MM.1S (cell line): ENCODE data around the gene IMMP2L.

Experiments used
- DNase-seq: peaks from one replicate; pipeline ENCODE4 v3.0.0-alpha.2; 2015
- H2AFZ ChIP-seq: fragments of 300-600 bp; sonication (generic); 2 replicates; pipeline ENCODE4 v1.6.0; 2016; ENCODE audit warnings: antibody characterized with exemption, low read length
- H3F3A ChIP-seq: fragments of 300-600 bp; sonication (generic); 2 replicates; pipeline ENCODE4 v1.6.1; 2016; ENCODE audit warnings: mild to moderate bottlenecking, antibody characterized with exemption, low read length, moderate library complexity, mixed read lengths; ENCODE audit not compliant: insufficient read depth
- H3K27ac ChIP-seq: fragments of 300-600 bp; sonication (generic); 2 replicates; pipeline ENCODE4 v1.5.1; 2016; ENCODE audit warnings: mild to moderate bottlenecking, low read length
- H3K27me3 ChIP-seq: fragments of 300-600 bp; sonication (generic); replicated peaks from 2 replicates; pipeline ENCODE4 v1.6.0; 2016; ENCODE audit warnings: low read length; ENCODE audit not compliant: insufficient read depth
- H3K36me3 ChIP-seq: fragments of 300-600 bp; sonication (generic); replicated peaks from 2 replicates; pipeline ENCODE4 v1.6.1; 2016; ENCODE audit warnings: mild to moderate bottlenecking, low read length, mixed read lengths; ENCODE audit not compliant: insufficient read depth
- H3K4me1 ChIP-seq: fragments of 300-600 bp; sonication (generic); 2 replicates; pipeline ENCODE4 v1.6.1; 2016; ENCODE audit warnings: low read length, mixed read lengths
- H3K4me2 ChIP-seq: fragments of 300-600 bp; sonication (generic); 2 replicates; pipeline ENCODE4 v1.6.0; 2016; ENCODE audit warnings: low read depth, low read length
- H3K4me3 ChIP-seq: fragments of 300-600 bp; sonication (generic); 2 replicates; pipeline ENCODE4 v1.5.1; 2016; ENCODE audit warnings: low read length, mixed read lengths
- H3K79me2 ChIP-seq: fragments of 300-600 bp; sonication (generic); 2 replicates; pipeline ENCODE4 v1.6.1; 2016; ENCODE audit warnings: mixed run types, low read length, mixed read lengths
- H3K9ac ChIP-seq: fragments of 300-600 bp; sonication (generic); 2 replicates; pipeline ENCODE4 v1.6.1; 2016; ENCODE audit warnings: low read length, mixed read lengths
- H3K9me2 ChIP-seq: fragments of 300-600 bp; sonication (generic); replicated peaks from 2 replicates; pipeline ENCODE4 v1.6.1; 2016; ENCODE audit warnings: mild to moderate bottlenecking, low read length, mixed read lengths; ENCODE audit not compliant: insufficient read depth
- H3K9me3 ChIP-seq: fragments of 300-600 bp; sonication (generic); replicated peaks from 2 replicates; pipeline ENCODE4 v1.6.1; 2016; ENCODE audit warnings: mild to moderate bottlenecking, low read length, mixed read lengths; ENCODE audit not compliant: insufficient read depth
- H4K20me1 ChIP-seq: fragments of 300-600 bp; sonication (generic); 2 replicates; pipeline ENCODE4 v1.6.1; 2016; ENCODE audit warnings: mild to moderate bottlenecking, low read length, moderate library complexity, mixed read lengths; ENCODE audit not compliant: insufficient read depth
- EZH2 ChIP-seq: fragments of 300-600 bp; sonication (generic); optimal IDR thresholded peaks from 2 replicates; pipeline ENCODE3; 2017; ENCODE audit warnings: low read depth, mild to moderate bottlenecking, antibody characterized with exemption, low read length, mixed read lengths
- EZH2phosphoT487 ChIP-seq: fragments of 300-600 bp; sonication (generic); IDR thresholded peaks from 2 replicates; pipeline ENCODE4 v1.6.1; 2018; ENCODE audit warnings: antibody characterized with exemption, low read length
- TF ChIP-seq, protein P1 (sequence below): fragments of 300-600 bp; sonication (generic); IDR thresholded peaks from 2 replicates; pipeline ENCODE4 v1.5.1; 2016; ENCODE audit warnings: antibody characterized with exemption, low read length, mixed read lengths

IMMP2L gene

GRCh38 chr7:111394891-111395290 is 167.4 kb downstream of the IMMP2L start:
- no peaks in the 10 kb centered on the region for H3F3A ChIP-seq
- no peaks in the 10 kb centered on the region for H3K27me3 ChIP-seq
- no peak overlapping the region for H3K4me3 ChIP-seq
- H3K27ac ChIP-seq: no peak overlapping the region
- no peak overlapping the region for H3K9ac ChIP-seq
- no peaks in the 10 kb centered on the region for H3K9me2 ChIP-seq
- no peaks in the 10 kb centered on the region for H3K79me2 ChIP-seq
- H4K20me1 ChIP-seq: no peaks in the 10 kb centered on the region
- TF ChIP-seq EZH2 (no peak), EZH2phosphoT487 (no peak)
- TF ChIP-seq, protein P1, sequence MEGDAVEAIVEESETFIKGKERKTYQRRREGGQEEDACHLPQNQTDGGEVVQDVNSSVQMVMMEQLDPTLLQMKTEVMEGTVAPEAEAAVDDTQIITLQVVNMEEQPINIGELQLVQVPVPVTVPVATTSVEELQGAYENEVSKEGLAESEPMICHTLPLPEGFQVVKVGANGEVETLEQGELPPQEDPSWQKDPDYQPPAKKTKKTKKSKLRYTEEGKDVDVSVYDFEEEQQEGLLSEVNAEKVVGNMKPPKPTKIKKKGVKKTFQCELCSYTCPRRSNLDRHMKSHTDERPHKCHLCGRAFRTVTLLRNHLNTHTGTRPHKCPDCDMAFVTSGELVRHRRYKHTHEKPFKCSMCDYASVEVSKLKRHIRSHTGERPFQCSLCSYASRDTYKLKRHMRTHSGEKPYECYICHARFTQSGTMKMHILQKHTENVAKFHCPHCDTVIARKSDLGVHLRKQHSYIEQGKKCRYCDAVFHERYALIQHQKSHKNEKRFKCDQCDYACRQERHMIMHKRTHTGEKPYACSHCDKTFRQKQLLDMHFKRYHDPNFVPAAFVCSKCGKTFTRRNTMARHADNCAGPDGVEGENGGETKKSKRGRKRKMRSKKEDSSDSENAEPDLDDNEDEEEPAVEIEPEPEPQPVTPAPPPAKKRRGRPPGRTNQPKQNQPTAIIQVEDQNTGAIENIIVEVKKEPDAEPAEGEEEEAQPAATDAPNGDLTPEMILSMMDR: no peak
- H3K36me3 ChIP-seq: no peaks in the 10 kb centered on the region
- no peaks in the 10 kb centered on the region for H3K9me3 ChIP-seq
- H2AFZ ChIP-seq: no peak overlapping the region
- no peaks in the 10 kb centered on the region for H3K4me1 ChIP-seq
- no peak for DNase-seq
- no peak overlapping the region for H3K4me2 ChIP-seq

GRCh38 chr7:111393011-111393754 is 169.1 kb downstream of the IMMP2L start:
- Histone ChIP-seq H3K27me3 (no peaks in the 10 kb centered on the region), H3K27ac (no peak overlapping the region), H3K79me2 (no peaks in the 10 kb centered on the region), H2AFZ (no peak overlapping the region), H3K9ac (no peak overlapping the region), H4K20me1 (no peaks in the 10 kb centered on the region), H3K9me3 (no peaks in the 10 kb centered on the region), H3K4me1 (no peaks in the 10 kb centered on the region), H3F3A (no peaks in the 10 kb centered on the region), H3K36me3 (no peaks in the 10 kb centered on the region), H3K4me3 (no peak overlapping the region), H3K4me2 (no peak overlapping the region), H3K9me2 (no peaks in the 10 kb centered on the region)
- DNase-seq: no peak
- TF ChIP-seq, protein P1: no peak
- TF ChIP-seq EZH2 (no peak), EZH2phosphoT487 (no peak)

GRCh38 chr7:111392294-111392693 is 170.0 kb downstream of the IMMP2L start:
- no peak overlapping the region for H3K9ac ChIP-seq
- H3K36me3 ChIP-seq: no peaks in the 10 kb centered on the region
- no peaks in the 10 kb centered on the region for H3K9me2 ChIP-seq
- TF ChIP-seq EZH2phosphoT487 (no peak), EZH2 (no peak)
- TF ChIP-seq, protein P1: no peak
- no peaks in the 10 kb centered on the region for H3F3A ChIP-seq
- DNase-seq: no peak
- H2AFZ ChIP-seq: no peak overlapping the region
- H3K79me2 ChIP-seq: no peaks in the 10 kb centered on the region
- H3K27me3 ChIP-seq: no peaks in the 10 kb centered on the region
- H3K4me3 ChIP-seq: no peak overlapping the region
- H3K4me1 ChIP-seq: no peaks in the 10 kb centered on the region
- no peak overlapping the region for H3K4me2 ChIP-seq
- no peaks in the 10 kb centered on the region for H3K9me3 ChIP-seq
- H4K20me1 ChIP-seq: no peaks in the 10 kb centered on the region
- no peak overlapping the region for H3K27ac ChIP-seq
